HepG2 (cell line): ENCODE measurements around the gene SALL4. TPM values are rescaled to one million over a fixed set of nuclear protein-coding genes. Genes with fewer than 3 reads are reported as not detected.

Experiments
- FOXA1 ChIP-seq, 2 experiments: fragments of 450-650 bp in 1 of 2; sonication (generic) in 1 of 2; formaldehyde crosslinking in 1 of 2; IDR thresholded peaks; 2 replicates each; pipeline versions ENCODE4 v1.4.0 to v1.6.1; 2016 to 2020; ENCODE audit warnings: missing genetic modification reagents in 1 of 2
- FOXO4 ChIP-seq: sonication (generic); formaldehyde crosslinking; conservative IDR thresholded peaks from 2 replicates; pipeline ENCODE4 v1.8.1; 2023; ENCODE audit warnings: missing genetic modification reagents
- HNRNPH1 ChIP-seq: fragments of 200-400 bp; formaldehyde crosslinking; optimal IDR thresholded peaks from 2 replicates; pipeline ENCODE3; 2017; ENCODE audit warnings: mild to moderate bottlenecking, low read depth, low read length
- IKZF1 ChIP-seq: fragments of 450-650 bp; IDR thresholded peaks from 2 replicates; pipeline ENCODE4 v1.7.1; 2016
- IRF2 ChIP-seq: IDR thresholded peaks from 2 replicates; pipeline ENCODE4 v1.6.1; 2018; ENCODE audit warnings: missing genetic modification reagents, missing compliant biosample characterization
- MAX ChIP-seq: IDR thresholded peaks from 2 replicates; pipeline ENCODE4 v1.6.1; 2012; ENCODE audit warnings: inconsistent platforms
- NFIB ChIP-seq: sonication (generic); formaldehyde crosslinking; IDR thresholded peaks from 2 replicates; pipeline ENCODE4 v1.9.0; 2021; ENCODE audit warnings: missing genetic modification reagents, mild to moderate bottlenecking, borderline replicate concordance
- NFKB2 ChIP-seq: sonication (generic); formaldehyde crosslinking; IDR thresholded peaks from 2 replicates; pipeline ENCODE4 v1.4.0; 2020; ENCODE audit warnings: missing genetic modification reagents, borderline replicate concordance
- POGZ ChIP-seq: sonication (generic); formaldehyde crosslinking; IDR thresholded peaks from 2 replicates; pipeline ENCODE4 v1.4.0; 2020; ENCODE audit warnings: mild to moderate bottlenecking, missing genetic modification reagents
- ZNF253 ChIP-seq: sonication (generic); formaldehyde crosslinking; IDR thresholded peaks from 2 replicates; pipeline ENCODE4 v1.8.0; 2022; ENCODE audit warnings: mild to moderate bottlenecking, missing genetic modification reagents, borderline replicate concordance
- ZNF282 ChIP-seq: fragments of 450-650 bp; IDR thresholded peaks from 2 replicates; pipeline ENCODE4 v1.6.1; 2018; ENCODE audit not compliant: partially characterized antibody
- ZNF407 ChIP-seq: sonication (generic); formaldehyde crosslinking; IDR thresholded peaks from one replicate; pipeline ENCODE4 v1.5.1; 2020; ENCODE audit warnings: mild to moderate bottlenecking, missing genetic modification reagents; ENCODE audit errors: not compliant biosample characterization
- ZNF615 ChIP-seq: sonication (generic); formaldehyde crosslinking; IDR thresholded peaks from 2 replicates; pipeline ENCODE4 v1.5.0; 2020; ENCODE audit warnings: mild to moderate bottlenecking, missing genetic modification reagents, borderline replicate concordance
- ZNF781 ChIP-seq: sonication (generic); formaldehyde crosslinking; IDR thresholded peaks from 2 replicates; pipeline ENCODE4 v1.5.1; 2020; ENCODE audit warnings: borderline replicate concordance, mild to moderate bottlenecking, missing genetic modification reagents; ENCODE audit errors: not compliant biosample characterization
- ZNF891 ChIP-seq: sonication (generic); formaldehyde crosslinking; IDR thresholded peaks from 2 replicates; pipeline ENCODE4 v1.5.0; 2020; ENCODE audit warnings: mild to moderate bottlenecking, missing genetic modification reagents
- polyA plus RNA-seq, 8 experiments: library from polyadenylated mRNA; depleted of rRNA in 3 of 8; stranded (reverse) in 7 of 8; unstranded in 1 of 8; fragments of >200 nt; fragmentation: Illumina TruSeq in 4 of 8; extraction: Trizol in 4 of 8; gene quantifications; 2 replicates each; pipeline versions ENCODE4 v1.2.1 to v1.2.3, GENCODE V29; 2011 to 2016; ENCODE audit warnings: low read depth in 4 of 8, missing spikeins in 1 of 8, mixed read lengths in 1 of 8; ENCODE audit not compliant: insufficient read depth in 1 of 8
- total RNA-seq, 5 experiments: library from RNA; depleted of rRNA; stranded (reverse); fragments of >200 nt; fragmentation: Illumina TruSeq; extraction: Trizol; gene quantifications; 2 replicates each; pipeline ENCODE4 v1.2.3, GENCODE V29; 2016; ENCODE audit warnings: low read depth in 1 of 5
- TF ChIP-seq, protein P1 (sequence below): sonication (generic); formaldehyde crosslinking; IDR thresholded peaks from 2 replicates; pipeline ENCODE4 v1.8.0; 2022; ENCODE audit warnings: mild to moderate bottlenecking, missing genetic modification reagents

Gene SALL4
- total and polyA plus RNA-seq, 2 of the 13 experiments (the other 11 are each of a cell fraction or from before 2014, with no cell fraction given): 0.33 to 1.8 TPM

GRCh38 chr20:51735728-51736600, 66.4 kb downstream of the SALL4 start (continued):
- TF ChIP-seq ZNF282: no peak
- no peak for TF ChIP-seq NFKB2 (CRISPR knock-in tag)
- no peak for TF ChIP-seq ZNF407 (CRISPR knock-in tag)
- peak; percentile 77; the same call in 1 of the 2 replicates for TF ChIP-seq IRF2 (CRISPR knock-in tag)
- TF ChIP-seq NFIB (CRISPR knock-in tag): no peak
- TF ChIP-seq FOXO4: no peak
- TF ChIP-seq, protein P1, sequence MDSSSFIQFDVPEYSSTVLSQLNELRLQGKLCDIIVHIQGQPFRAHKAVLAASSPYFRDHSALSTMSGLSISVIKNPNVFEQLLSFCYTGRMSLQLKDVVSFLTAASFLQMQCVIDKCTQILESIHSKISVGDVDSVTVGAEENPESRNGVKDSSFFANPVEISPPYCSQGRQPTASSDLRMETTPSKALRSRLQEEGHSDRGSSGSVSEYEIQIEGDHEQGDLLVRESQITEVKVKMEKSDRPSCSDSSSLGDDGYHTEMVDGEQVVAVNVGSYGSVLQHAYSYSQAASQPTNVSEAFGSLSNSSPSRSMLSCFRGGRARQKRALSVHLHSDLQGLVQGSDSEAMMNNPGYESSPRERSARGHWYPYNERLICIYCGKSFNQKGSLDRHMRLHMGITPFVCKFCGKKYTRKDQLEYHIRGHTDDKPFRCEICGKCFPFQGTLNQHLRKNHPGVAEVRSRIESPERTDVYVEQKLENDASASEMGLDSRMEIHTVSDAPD (CRISPR knock-in tag): peak; percentile 65; the same call in 1 of the 2 replicates
- TF ChIP-seq ZNF253 (CRISPR knock-in tag): no peak
- 0 out of 2 replicates have a peak, but pooled peaks have one; percentile 31 for TF ChIP-seq MAX
- TF ChIP-seq ZNF615 (CRISPR knock-in tag): no peak
- TF ChIP-seq FOXA1 (IDR thresholded peaks at IDR 0.05): no peak
- no peak for TF ChIP-seq FOXA1 (CRISPR knock-in tag; IDR thresholded peaks at IDR 0.05)
- 0 out of 2 replicates have a peak, but pooled peaks have one; percentile 30 for TF ChIP-seq ZNF891 (CRISPR knock-in tag)
- TF ChIP-seq HNRNPH1: no peak
- TF ChIP-seq ZNF781: no peak
- no peak for TF ChIP-seq IKZF1
- TF ChIP-seq POGZ (CRISPR knock-in tag): peak; percentile 54
